Urinary bladder (tissue), 4 donors: ENCODE results near the gene GSTM2. TPM values are rescaled to one million over a fixed set of nuclear protein-coding genes. Genes with fewer than 3 reads are reported as not detected.
A peak's percentile ranks its signal among the peaks of the same experiment; 100 is the strongest.
"Not testable (repeated sequence)": the region's sequence is repeated elsewhere in the genome, so short reads cannot be mapped to it uniquely, and the experiment has no call there.

ENCODE experiments used
- DNase-seq: peaks from one replicate; pipeline ENCODE4 v3.0.0-alpha.2; 2015; ENCODE audit errors: extremely low spot score
- H3K27ac ChIP-seq: one replicate; pipeline ENCODE4 v1.5.1; 2013; ENCODE audit warnings: low read depth, mild to moderate bottlenecking, moderate library complexity
- H3K36me3 ChIP-seq: one replicate; pipeline ENCODE4 v1.6.1; 2013; ENCODE audit warnings: mild to moderate bottlenecking, moderate library complexity; ENCODE audit not compliant: insufficient read depth
- H3K4me1 ChIP-seq: one replicate; pipeline ENCODE4 v1.6.1; 2013; ENCODE audit warnings: mild to moderate bottlenecking, moderate library complexity; ENCODE audit not compliant: insufficient read depth
- H3K4me3 ChIP-seq: one replicate; pipeline ENCODE4 v1.5.1; 2013; ENCODE audit warnings: low read depth, low read length
- WGBS: extraction: QIAGEN DNeasy Blood & Tissue Kit; methylation state at CpG from one replicate; pipeline ENCODE4 v1.1.7; 2013; 5-methylcytosine and 5-hydroxymethylcytosine counted together
- polyA plus RNA-seq: library from polyadenylated mRNA; stranded (reverse); fragments of 200-250 nt; gene quantifications from one replicate; pipeline ENCODE4 v1.2.3, GENCODE V29; 2013
- total RNA-seq: library from RNA; depleted of rRNA; stranded (reverse); fragments of >200 nt; gene quantifications from one replicate; pipeline ENCODE4 v1.2.3, GENCODE V29; 2014
- donor health status: healthy with polysubstance abuse.
- donor health status: healthy.

GSTM2 gene
- total and polyA plus RNA-seq, 2 donors = 77.9 to 78.0 TPM

GRCh38 chr1:109689844-109690405 lies 22.1 kb downstream of the GSTM2 start:
- Histone ChIP-seq H3K4me3 (no peak overlapping the region), H3K4me1 (no peaks in the 10 kb centered on the region), H3K27ac (no peak overlapping the region), H3K36me3 (no peaks in the 10 kb centered on the region)
- no CpG with 5 or more reads among the region's 6 CpGs for WGBS
- DNase-seq = no peak

- Histone ChIP-seq H3K36me3 (no peaks in the 10 kb centered on the region), H3K4me3 (no peak overlapping the region), H3K4me1 (no peaks in the 10 kb centered on the region), H3K27ac (no peak overlapping the region)
- no peak for DNase-seq
- WGBS = no CpG with 5 or more reads among the region's 6 CpGs
These were observed 23.9 kb downstream of the GSTM2 start for GRCh38 chr1:109691759-109692158.

GRCh38 chr1:109694400-109694799 lies 26.5 kb downstream of the GSTM2 start:
- not testable (repeated sequence) for H3K4me3 ChIP-seq, DNase-seq, H3K36me3 ChIP-seq, H3K27ac ChIP-seq, H3K4me1 ChIP-seq
- WGBS = no CpG with 5 or more reads among the region's 5 CpGs

DNA sequence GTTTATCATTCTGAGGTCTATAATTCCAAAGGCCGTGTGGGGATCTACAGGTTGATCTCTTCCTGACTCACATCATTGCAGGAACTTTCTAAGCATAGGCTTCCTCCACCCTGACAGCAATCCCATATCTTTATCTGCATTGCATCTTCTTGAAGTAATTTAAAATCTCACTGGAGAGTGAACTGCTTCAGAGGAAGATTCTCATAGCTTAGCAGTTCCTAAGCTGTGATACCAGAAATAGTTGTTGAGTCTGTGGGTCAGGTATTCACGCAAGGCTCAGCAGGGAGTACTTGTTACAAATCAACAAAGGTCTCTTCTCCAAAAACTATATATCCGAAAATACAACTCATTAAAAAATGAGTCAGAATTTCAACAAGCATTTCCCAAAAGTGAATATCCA lies 27.3 kb downstream of the GSTM2 start:
- H3K27ac ChIP-seq, DNase-seq, H3K36me3 ChIP-seq, H3K4me3 ChIP-seq, H3K4me1 ChIP-seq: not testable (repeated sequence)
- no CpG with 5 or more reads among the region's 3 CpGs for WGBS

DNA sequence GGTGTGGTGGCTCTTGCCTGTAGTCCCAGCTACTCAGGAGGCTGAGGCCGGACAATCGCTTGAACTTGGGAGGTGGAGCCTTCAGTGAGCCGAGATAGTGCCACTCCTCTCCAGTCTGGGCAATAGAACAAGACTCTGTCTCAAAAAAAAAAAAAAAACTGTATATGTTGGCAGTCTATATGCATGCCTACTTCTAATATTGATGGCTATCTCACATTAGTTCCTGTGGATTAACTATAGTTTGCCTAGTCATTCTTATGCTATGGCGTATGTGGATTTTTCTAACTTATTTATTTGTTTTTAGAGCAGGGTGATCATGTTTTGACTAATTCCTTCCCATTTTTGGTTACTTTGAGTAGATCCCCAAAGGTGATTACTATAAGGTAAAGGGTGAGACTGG lies 29.2 kb downstream of the GSTM2 start:
- Histone ChIP-seq H3K27ac (no peak overlapping the region), H3K4me3 (no peak overlapping the region), H3K36me3 (no peaks in the 10 kb centered on the region), H3K4me1 (no peaks in the 10 kb centered on the region)
- no CpG with 5 or more reads among the region's 4 CpGs for WGBS
- DNase-seq = no peak

- no CpG with 5 or more reads among the region's 4 CpGs for WGBS
- H3K27ac ChIP-seq, DNase-seq, H3K4me1 ChIP-seq, H3K36me3 ChIP-seq, H3K4me3 ChIP-seq: not testable (repeated sequence)
These were observed 30.0 kb downstream of the GSTM2 start for GRCh38 chr1:109697861-109698260.

GRCh38 chr1:109702940-109703339 lies 35.1 kb downstream of the GSTM2 start:
- H3K27ac ChIP-seq, DNase-seq, H3K4me3 ChIP-seq, H3K4me1 ChIP-seq, H3K36me3 ChIP-seq: not testable (repeated sequence)
- WGBS = 92% methylated on average over 3 of the region's 3 CpGs

- no peak for DNase-seq
- no peaks in the 10 kb centered on the region for H3K36me3 ChIP-seq
- no peak overlapping the region for H3K27ac ChIP-seq
- no peaks in the 10 kb centered on the region for H3K4me1 ChIP-seq
- 79% methylated on average over 8 of the region's 8 CpGs for WGBS
- no peak overlapping the region for H3K4me3 ChIP-seq
These were observed 36.3 kb downstream of the GSTM2 start for GRCh38 chr1:109704173-109704572.

DNA sequence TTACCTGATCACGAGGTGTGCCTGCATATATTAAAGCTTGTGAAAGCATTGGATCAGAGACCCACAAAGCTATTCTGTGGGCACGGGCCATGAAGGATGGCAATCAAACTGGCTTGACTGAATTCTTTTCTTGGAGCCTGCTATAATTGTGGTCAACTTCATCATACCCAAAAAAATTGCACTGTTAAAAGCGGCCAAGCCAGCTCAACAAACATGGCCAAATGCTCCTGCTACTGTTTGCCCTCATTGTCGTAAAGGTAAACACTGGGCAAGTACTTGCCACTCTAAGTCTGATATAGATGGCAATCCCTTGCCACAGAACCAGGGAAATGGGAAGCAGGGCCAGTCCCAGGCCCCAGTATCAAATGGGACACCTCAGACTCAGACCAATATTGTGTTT lies 37.6 kb downstream of the GSTM2 start:
- Histone ChIP-seq H3K4me3 (no peak overlapping the region), H3K4me1 (no peaks in the 10 kb centered on the region), H3K27ac (no peak overlapping the region), H3K36me3 (no peaks in the 10 kb centered on the region)
- WGBS = 89% methylated on average over 4 of the region's 4 CpGs
- no peak for DNase-seq

DNA sequence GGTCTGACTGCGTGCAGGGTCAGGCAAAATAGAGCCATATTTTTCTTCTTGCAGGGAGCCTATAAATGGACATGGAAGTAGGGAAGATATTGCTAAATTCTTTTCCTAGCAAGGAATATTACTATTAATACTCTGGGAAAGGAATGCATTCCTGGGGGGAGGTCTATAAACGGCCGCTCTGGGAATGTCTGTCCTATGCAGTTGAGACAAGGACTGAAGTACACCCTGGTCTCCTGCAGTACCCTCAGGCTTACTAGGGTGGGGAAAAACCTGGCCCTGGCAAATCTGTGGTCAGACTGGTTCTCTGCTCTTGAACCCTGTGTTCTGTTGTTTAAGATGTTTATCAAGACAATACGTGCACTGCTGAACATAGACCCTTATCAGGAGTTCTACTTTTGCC lies 41.1 kb downstream of the GSTM2 start:
- not testable (repeated sequence) for H3K4me3 ChIP-seq, H3K4me1 ChIP-seq, H3K36me3 ChIP-seq, DNase-seq, H3K27ac ChIP-seq
- 85% methylated on average over 4 of the region's 4 CpGs for WGBS

- DNase-seq, H3K27ac ChIP-seq, H3K4me1 ChIP-seq, H3K36me3 ChIP-seq, H3K4me3 ChIP-seq: not testable (repeated sequence)
These were observed 42.0 kb downstream of the GSTM2 start for GRCh38 chr1:109709822-109710221.

DNA sequence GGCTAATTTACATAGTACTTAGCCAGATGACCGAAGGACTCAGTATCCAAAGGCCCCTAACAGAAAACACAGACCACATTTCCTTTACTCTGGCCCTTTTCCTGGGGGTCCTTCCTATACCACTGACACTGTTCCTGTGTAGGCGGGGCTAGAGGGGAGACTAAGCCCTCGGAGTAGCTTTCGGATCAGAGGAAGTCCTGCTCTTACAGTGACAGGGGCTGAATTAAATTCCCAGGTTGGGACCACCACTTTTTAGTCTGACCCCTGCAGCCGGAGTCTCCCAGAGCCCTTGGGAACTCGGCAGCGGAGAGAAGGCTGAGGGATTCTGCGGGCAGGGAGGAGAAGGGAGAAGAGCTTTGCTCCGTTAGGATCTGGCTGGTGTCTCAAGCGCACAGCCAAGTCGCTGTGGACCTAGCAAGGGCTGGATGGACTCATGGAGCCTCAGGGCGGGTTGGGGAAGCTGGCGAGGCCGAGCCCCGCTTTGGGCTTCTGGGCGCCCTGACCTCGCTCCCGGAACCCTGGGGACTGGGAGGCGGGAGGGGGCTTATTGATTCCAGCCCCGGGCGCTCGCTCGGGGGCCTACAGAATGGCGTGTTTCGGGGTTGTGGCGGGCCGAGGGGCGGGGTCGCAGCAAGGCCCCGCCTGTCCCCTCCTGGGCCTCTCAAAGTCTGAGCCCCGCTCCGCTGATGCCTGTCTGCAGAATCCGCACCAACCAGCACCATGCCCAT lies 43.9 kb downstream of the GSTM2 start, which contains the start of gene GSTM5:
TSS of gene GSTM5 (plus strand) at position 659 of the 728 bp plus-strand sequence. CDS start at position 721, 62 bp downstream.
- H3K4me1 ChIP-seq, H3K36me3 ChIP-seq, H3K27ac ChIP-seq, DNase-seq: not testable (repeated sequence)
- 15% methylated on average over 33 of the region's 33 CpGs for WGBS
- H3K4me3 ChIP-seq = peak within 1 kb of the TSS; percentile 37

GRCh38 chr1:109712321-109712864 lies 44.5 kb downstream of the GSTM2 start:
- WGBS = 31% methylated on average over 22 of the region's 22 CpGs
- Histone ChIP-seq H3K36me3 (no peaks in the 10 kb centered on the region), H3K27ac (no peak overlapping the region), H3K4me1 (no peaks in the 10 kb centered on the region), H3K4me3 (peak overlapping the region; percentile 37)
- DNase-seq = no peak

GRCh38 chr1:109713636-109714035 lies 45.8 kb downstream of the GSTM2 start:
- H3K4me1 ChIP-seq = no peaks in the 10 kb centered on the region
- no peak overlapping the region for H3K4me3 ChIP-seq
- 94% methylated on average over 5 of the region's 5 CpGs for WGBS
- no peak for DNase-seq
- no peak overlapping the region for H3K27ac ChIP-seq
- H3K36me3 ChIP-seq = no peaks in the 10 kb centered on the region
